K562 (cell line): ENCODE results near the gene FRMD3. TPM values are rescaled to one million over a fixed set of nuclear protein-coding genes. Genes with fewer than 3 reads are reported as not detected.

Experiments used
- ATAC-seq: fragments of 200-7000 bp; cut with Tn5 transposase; 3 replicates; pipeline ENCODE4 v1.9.1; 2020; ENCODE audit warnings: moderate library complexity
- BruUV-seq: library from RNA; stranded (reverse); fragments of 400-500 nt; replicated peaks from 2 replicates; lab custom pipeline; 2021; lab: Mats Ljungman, UMichigan
- CTCF ChIA-PET: fragments of 300-600 bp; formaldehyde crosslinking; extraction: SDS; loops from one replicate; lab custom pipeline; 2021; ENCODE audit warnings: low intra/inter-chr PET ratio; lab: Yijun Ruan, JAX
- POLR2A ChIA-PET: fragments of 300-600, 350-650 bp; sonication (Branson Sonifier 250); formaldehyde crosslinking; extraction: SDS; loops from one replicate; lab custom pipeline; 2021; ENCODE audit warnings: antibody characterized with exemption, inconsistent platforms; lab: Yijun Ruan, JAX
- DNase-seq, 4 experiments: peaks; one replicate each; pipeline versions ENCODE4 v3.0.0 to v3.0.0-alpha.2; 2011 to 2018; ENCODE audit warnings: low spot score in 3 of 4, mixed read lengths in 3 of 4; ENCODE audit errors: extremely low read depth in 1 of 4
- FAIRE-seq: peaks from 2 replicates; lab custom pipeline; 2011; peaks lifted over from hg19 to GRCh38; lab: Jason Lieb, UNC
- H2AFZ ChIP-seq: 2 replicates; pipeline ENCODE4 v1.6.0; 2011; ENCODE audit warnings: low read depth, low read length, control low read depth, inconsistent platforms
- H3K27ac ChIP-seq: fragments of 200-600 bp; 3 replicates; pipeline ENCODE4 v1.8.0; 2011; ENCODE audit warnings: low read depth, mild to moderate bottlenecking, control low read depth, inconsistent platforms, low read length, moderate library complexity, mixed read lengths; ENCODE audit errors: extremely low read depth
- H3K27me3 ChIP-seq, 2 experiments: fragments of 300-600 bp in 1 of 2; 2 replicates in 1 of 2; 3 replicates in 1 of 2; pipeline versions ENCODE4 v1.6.0 to v1.8.0; 2011; ENCODE audit warnings: inconsistent platforms in 2 of 2, low read length in 2 of 2, mild to moderate bottlenecking in 1 of 2, mixed read lengths in 1 of 2, moderate library complexity in 1 of 2; ENCODE audit not compliant: control insufficient read depth in 2 of 2, insufficient read depth in 2 of 2
- H3K36me3 ChIP-seq: fragments of 300-600 bp; 3 replicates; pipeline ENCODE4 v1.8.0; 2011; ENCODE audit warnings: mild to moderate bottlenecking, low read length, inconsistent platforms; ENCODE audit not compliant: control insufficient read depth, insufficient read depth
- H3K4me1 ChIP-seq, 2 experiments: fragments of 200-600 bp in 1 of 2; replicated peaks in 1 of 2; 2 replicates in 1 of 2; 3 replicates in 1 of 2; pipeline versions ENCODE4 v1.5.1 to v1.8.0; 2011; ENCODE audit warnings: inconsistent platforms in 2 of 2, low read length in 2 of 2, mild to moderate bottlenecking in 1 of 2, mixed read lengths in 1 of 2, moderate library complexity in 1 of 2; ENCODE audit not compliant: control insufficient read depth in 2 of 2, insufficient read depth in 2 of 2
- H3K4me2 ChIP-seq: 2 replicates; pipeline ENCODE4 v1.6.1; 2011; ENCODE audit warnings: low read length, control low read depth, inconsistent platforms, mixed read lengths; ENCODE audit not compliant: insufficient read depth
- H3K4me3 ChIP-seq: fragments of 200-600 bp; sonication (generic), shearing (Covaris generic); 2 replicates; pipeline ENCODE4 v1.5.1; 2016; ENCODE audit warnings: control low read depth, inconsistent platforms
- H3K79me2 ChIP-seq: fragments of 200-600 bp; 3 replicates; pipeline ENCODE4 v1.8.0; 2011; ENCODE audit warnings: low read length, inconsistent platforms; ENCODE audit not compliant: control insufficient read depth, insufficient read depth
- H3K9ac ChIP-seq, 2 experiments: 2 replicates each; pipeline versions ENCODE4 v1.6.0 to v1.6.1; 2011; ENCODE audit warnings: low read depth in 2 of 2, low read length in 2 of 2, control low read depth in 1 of 2, inconsistent platforms in 1 of 2, mild to moderate bottlenecking in 1 of 2, mixed read lengths in 1 of 2; ENCODE audit not compliant: insufficient read depth in 1 of 2
- H3K9me1 ChIP-seq: one replicate; pipeline ENCODE4 v1.6.0; 2011; ENCODE audit warnings: inconsistent platforms, mild to moderate bottlenecking, low read length, moderate library complexity; ENCODE audit not compliant: control insufficient read depth, insufficient read depth
- H3K9me3 ChIP-seq: replicated peaks from 2 replicates; pipeline ENCODE4 v1.5.1; 2011; ENCODE audit warnings: low read depth, low read length, inconsistent platforms; ENCODE audit not compliant: control insufficient read depth, insufficient read depth
- H4K20me1 ChIP-seq: replicated peaks from 2 replicates; pipeline ENCODE4 v1.6.1; 2011; ENCODE audit warnings: low read length, inconsistent platforms, mixed read lengths; ENCODE audit not compliant: control insufficient read depth, insufficient read depth
- MBD2 ChIP-seq: sonication (generic); IDR thresholded peaks from 2 replicates; pipeline ENCODE4 v1.6.1; 2016; ENCODE audit warnings: low read depth, borderline replicate concordance
- RBBP5 ChIP-seq: fragments of 200-600 bp; sonication (generic); IDR thresholded peaks from 2 replicates; pipeline ENCODE4 v1.6.1; 2012; ENCODE audit warnings: borderline replicate concordance, mild to moderate bottlenecking, low read length, control low read depth, inconsistent platforms; ENCODE audit not compliant: insufficient read depth, poor library complexity, severe bottlenecking
- TBP ChIP-seq: optimal IDR thresholded peaks from 2 replicates; pipeline ENCODE3; 2011; ENCODE audit warnings: low read depth, low read length, improper control_type of control experiment
- WGBS: fragments of 100-300 bp; shearing (Covaris generic); methylation state at CpG from one replicate; pipeline ENCODE4 v1.1.6; 2016; ENCODE audit warnings: low coverage, mixed read lengths; ENCODE audit not compliant: insufficient coverage; ENCODE audit errors: missing lambda C conversion rate; 5-methylcytosine and 5-hydroxymethylcytosine counted together
- in situ Hi-C: fragments of 300-500 bp; cut with MboI; formaldehyde crosslinking; loops from 4 replicates; pipeline ENCODE4 v1.15.0; 2018; ENCODE audit warnings: inconsistent platforms, mixed read lengths
- intact Hi-C: fragments of 100-400 bp; cut with micrococcal nuclease; formaldehyde crosslinking; loops from 2 replicates; pipeline ENCODE4 v1.14.2; 2022
- polyA plus RNA-seq, 8 experiments: library from polyadenylated mRNA; depleted of rRNA in 4 of 8; stranded (reverse) in 5 of 8; unstranded in 3 of 8; fragments of >200 nt; fragmentation: Nextera tagmentation in 2 of 8; fragmentation: Illumina TruSeq in 1 of 8; extraction: Ambion mirVana in 2 of 8; extraction: Trizol in 1 of 8; gene quantifications; 2 replicates each; pipeline versions ENCODE4 v1.2.1 to v1.2.3, GENCODE V29; 2011 to 2014; ENCODE audit warnings: inconsistent platforms in 1 of 8, missing spikeins in 1 of 8
- total RNA-seq, 7 experiments: library from RNA; depleted of rRNA in 6 of 7; stranded (reverse); fragments of >200 nt in 6 of 7; fragmentation: Illumina TruSeq in 2 of 7; extraction: Trizol in 2 of 7; gene quantifications; 2 replicates each; pipeline versions ENCODE4 v1.2.1 to v1.2.3, GENCODE V29; 2011 to 2021; ENCODE audit warnings: low replicate concordance in 1 of 7
- TF ChIP-seq, protein P1 (sequence below), 2 experiments: fragments of 450-650 bp; conservative IDR thresholded peaks; 2 replicates each; pipeline ENCODE4 v1.6.1; 2017; ENCODE audit warnings: mild to moderate bottlenecking in 2 of 2, moderate library complexity in 2 of 2

FRMD3 gene
- total and polyA plus RNA-seq, 9 of the 15 experiments (the other 6 are each of a cell fraction or from before 2014, with no cell fraction given): 0.09 to 0.51 (median 0.21) TPM

DNA sequence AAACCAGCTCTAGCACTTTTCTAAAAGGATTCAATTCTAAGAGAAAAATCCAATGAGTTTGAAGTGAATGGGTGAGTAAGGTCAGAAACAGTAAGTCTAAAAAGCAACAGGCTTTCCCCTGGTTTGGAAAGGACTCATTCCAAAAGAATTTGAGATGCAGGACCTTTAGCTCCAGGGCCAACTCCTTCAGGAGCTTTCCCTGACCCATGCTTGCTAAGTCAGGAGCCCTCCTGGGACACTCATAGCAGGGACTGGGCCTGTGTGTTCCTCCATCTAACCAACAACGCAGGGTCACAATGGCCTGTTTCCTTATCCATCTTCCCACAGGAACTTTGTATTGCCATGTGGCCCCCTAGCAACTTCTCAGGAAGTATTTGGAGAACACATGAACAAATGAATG is 198.8 kb downstream of the FRMD3 start:
- Histone ChIP-seq H3K4me2 (no peak overlapping the region), H3K4me3 (no peak overlapping the region), H3K79me2 (no peaks in the 10 kb centered on the region), H3K4me1 (no peaks in the 10 kb centered on the region), H3K27ac (no peak overlapping the region), H4K20me1 (no peaks in the 10 kb centered on the region), H3K9me3 (no peaks in the 10 kb centered on the region), H3K36me3 (no peaks in the 10 kb centered on the region), H3K9me1 (no peaks in the 10 kb centered on the region), H3K9ac (no peak overlapping the region), H3K27me3 (no peaks in the 10 kb centered on the region), H2AFZ (no peak overlapping the region)
- WGBS: no CpG with 5 or more reads among the region's 1 CpG
- no TSS peak for BruUV-seq
- CTCF ChIA-PET: no interaction called here
- no peak for TF ChIP-seq RBBP5
- no peak for TF ChIP-seq MBD2
- TF ChIP-seq TBP: no peak
- TF ChIP-seq, protein P1, sequence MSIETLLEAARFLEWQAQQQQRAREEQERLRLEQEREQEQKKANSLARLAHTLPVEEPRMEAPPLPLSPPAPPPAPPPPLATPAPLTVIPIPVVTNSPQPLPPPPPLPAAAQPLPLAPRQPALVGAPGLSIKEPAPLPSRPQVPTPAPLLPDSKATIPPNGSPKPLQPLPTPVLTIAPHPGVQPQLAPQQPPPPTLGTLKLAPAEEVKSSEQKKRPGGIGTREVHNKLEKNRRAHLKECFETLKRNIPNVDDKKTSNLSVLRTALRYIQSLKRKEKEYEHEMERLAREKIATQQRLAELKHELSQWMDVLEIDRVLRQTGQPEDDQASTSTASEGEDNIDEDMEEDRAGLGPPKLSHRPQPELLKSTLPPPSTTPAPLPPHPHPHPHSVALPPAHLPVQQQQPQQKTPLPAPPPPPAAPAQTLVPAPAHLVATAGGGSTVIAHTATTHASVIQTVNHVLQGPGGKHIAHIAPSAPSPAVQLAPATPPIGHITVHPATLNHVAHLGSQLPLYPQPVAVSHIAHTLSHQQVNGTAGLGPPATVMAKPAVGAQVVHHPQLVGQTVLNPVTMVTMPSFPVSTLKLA (conservative IDR thresholded peaks at IDR 0.05): no peak
- intact Hi-C loops: loop anchor here (10.0 kb wide), 1 partner anchor 575 kb away; no protein-coding TSS in a partner anchor
- FAIRE-seq (no peak), DNase-seq (no peak), ATAC-seq (no peak)
- POLR2A ChIA-PET: interaction anchor here (0.6 kb wide), 1 partner anchor 874 kb away, joined by 5 read pairs; no protein-coding TSS in a partner anchor
- in situ Hi-C loops: loop anchor here (25.0 kb wide), 1 partner anchor 573 kb away; the partner anchor contains the start of gene KIF27
